Upper lobe of right lung (tissue), 1 donor: ENCODE measurements around the gene AIP. TPM values are rescaled to one million over a fixed set of nuclear protein-coding genes. Genes with fewer than 3 reads are reported as not detected.

Experiments used
- ATAC-seq: fragments of 200-7000 bp; cut with Tn5 transposase; one replicate; pipeline ENCODE4 v1.9.1; 2020; ENCODE audit warnings: mild to moderate bottlenecking, moderate library complexity
- DNase-seq: peaks from one replicate; pipeline ENCODE4 v3.0.0-alpha.2; 2020
- H3K27ac ChIP-seq: fragments of 200-600 bp; one replicate; pipeline ENCODE4 v1.8.0; 2022
- H3K27me3 ChIP-seq: fragments of 200-600 bp; one replicate; pipeline ENCODE4 v1.8.0; 2022; ENCODE audit warnings: mild to moderate bottlenecking
- H3K36me3 ChIP-seq: fragments of 200-600 bp; one replicate; pipeline ENCODE4 v1.8.0; 2022
- H3K4me1 ChIP-seq: fragments of 200-600 bp; one replicate; pipeline ENCODE4 v1.8.0; 2022
- H3K4me3 ChIP-seq: fragments of 200-600 bp; one replicate; pipeline ENCODE4 v1.8.0; 2022; ENCODE audit warnings: mild to moderate bottlenecking
- H3K9me3 ChIP-seq: fragments of 200-600 bp; one replicate; pipeline ENCODE4 v1.8.0; 2022
- intact Hi-C: fragments of 100-400 bp; cut with DNase I; formaldehyde crosslinking; loops from one replicate; pipeline ENCODE4 v1.11.0; 2022
- total RNA-seq: library from RNA; stranded (reverse); fragmentation: NEBNext Ultra II Directional; extraction: Animal tissue kit (Norgen Biotek cat#: 25700); gene quantifications from one replicate; pipeline ENCODE4 v1.2.1, GENCODE V29; 2021
- TF ChIP-seq, protein P1 (sequence below): fragments of 200-600 bp; IDR thresholded peaks from one replicate; pipeline ENCODE4 v1.8.0; 2022; ENCODE audit warnings: antibody characterized with exemption
- donor health status: DM: no; HTN: yes; CAD: no; lungs with severe emphysema.

Gene AIP
- total RNA-seq, 1 donor from 2014 or later: 87.0 TPM

DNA sequence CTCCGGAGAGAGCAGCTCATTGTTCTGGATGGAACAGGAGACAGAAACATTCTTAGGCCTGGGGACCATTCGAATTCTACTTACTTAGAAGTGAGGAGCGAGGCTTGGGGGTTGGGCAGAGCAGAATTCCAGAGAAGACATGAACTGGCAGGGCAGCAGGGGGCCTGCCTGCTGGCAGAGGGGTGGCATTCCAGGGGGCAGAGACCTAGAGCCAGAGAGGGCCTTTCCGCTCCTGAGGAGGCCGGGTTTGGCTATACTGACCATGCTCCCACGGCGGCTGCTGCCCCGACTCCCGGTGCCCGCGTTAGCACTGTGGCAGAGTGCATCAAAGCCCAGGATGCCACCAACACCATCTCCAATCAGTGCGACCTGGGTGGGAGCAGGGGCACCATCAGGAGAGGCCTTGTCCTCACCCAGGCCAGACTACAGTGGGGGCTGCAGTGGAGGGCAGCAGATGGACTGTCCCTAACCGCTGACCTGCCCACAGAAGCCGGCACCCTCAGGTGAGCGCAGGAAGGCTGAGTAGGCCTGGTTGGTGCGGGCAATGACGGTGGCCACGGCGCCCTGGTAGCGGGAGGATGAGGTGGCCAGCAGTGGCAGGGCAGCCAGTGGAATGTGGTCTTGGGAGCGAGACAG, 14.9 kb downstream of the AIP start:
- Histone ChIP-seq H3K4me3 (no peak overlapping the region), H3K4me1 (no peaks in the 10 kb centered on the region), H3K27me3 (no peaks in the 10 kb centered on the region), H3K9me3 (no peaks in the 10 kb centered on the region), H3K27ac (no peak overlapping the region), H3K36me3 (peaks cover 28% of the 10 kb centered on the region)
- DNase-seq: no peak
- intact Hi-C loops: no loop called here
- ATAC-seq: no peak
- TF ChIP-seq, protein P1, sequence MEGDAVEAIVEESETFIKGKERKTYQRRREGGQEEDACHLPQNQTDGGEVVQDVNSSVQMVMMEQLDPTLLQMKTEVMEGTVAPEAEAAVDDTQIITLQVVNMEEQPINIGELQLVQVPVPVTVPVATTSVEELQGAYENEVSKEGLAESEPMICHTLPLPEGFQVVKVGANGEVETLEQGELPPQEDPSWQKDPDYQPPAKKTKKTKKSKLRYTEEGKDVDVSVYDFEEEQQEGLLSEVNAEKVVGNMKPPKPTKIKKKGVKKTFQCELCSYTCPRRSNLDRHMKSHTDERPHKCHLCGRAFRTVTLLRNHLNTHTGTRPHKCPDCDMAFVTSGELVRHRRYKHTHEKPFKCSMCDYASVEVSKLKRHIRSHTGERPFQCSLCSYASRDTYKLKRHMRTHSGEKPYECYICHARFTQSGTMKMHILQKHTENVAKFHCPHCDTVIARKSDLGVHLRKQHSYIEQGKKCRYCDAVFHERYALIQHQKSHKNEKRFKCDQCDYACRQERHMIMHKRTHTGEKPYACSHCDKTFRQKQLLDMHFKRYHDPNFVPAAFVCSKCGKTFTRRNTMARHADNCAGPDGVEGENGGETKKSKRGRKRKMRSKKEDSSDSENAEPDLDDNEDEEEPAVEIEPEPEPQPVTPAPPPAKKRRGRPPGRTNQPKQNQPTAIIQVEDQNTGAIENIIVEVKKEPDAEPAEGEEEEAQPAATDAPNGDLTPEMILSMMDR: no peak

DNA sequence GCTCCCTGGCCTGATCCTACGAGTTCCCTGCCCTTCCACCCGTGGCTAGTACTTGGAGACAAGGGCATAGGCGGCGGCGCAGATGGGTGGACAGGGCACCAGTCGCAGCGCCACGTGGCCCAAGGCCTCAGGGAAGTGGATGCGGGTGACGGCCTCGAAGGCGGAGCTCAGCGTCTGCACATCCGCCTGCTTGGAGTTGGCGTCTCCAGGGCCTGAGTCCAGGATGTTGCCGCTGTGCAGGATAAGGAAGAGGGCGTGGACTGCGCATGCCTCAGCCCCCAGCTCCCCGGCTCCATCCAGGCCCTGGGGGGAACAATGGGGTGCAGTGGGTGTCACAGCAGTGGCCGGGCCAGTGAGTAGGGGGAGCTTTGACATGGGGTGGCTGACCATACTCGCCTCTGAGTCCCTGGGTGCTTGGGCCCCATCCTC, 15.7 kb downstream of the AIP start:
- Histone ChIP-seq H3K9me3 (no peaks in the 10 kb centered on the region), H3K4me3 (no peak overlapping the region)
- DNase-seq: no peak

DNA sequence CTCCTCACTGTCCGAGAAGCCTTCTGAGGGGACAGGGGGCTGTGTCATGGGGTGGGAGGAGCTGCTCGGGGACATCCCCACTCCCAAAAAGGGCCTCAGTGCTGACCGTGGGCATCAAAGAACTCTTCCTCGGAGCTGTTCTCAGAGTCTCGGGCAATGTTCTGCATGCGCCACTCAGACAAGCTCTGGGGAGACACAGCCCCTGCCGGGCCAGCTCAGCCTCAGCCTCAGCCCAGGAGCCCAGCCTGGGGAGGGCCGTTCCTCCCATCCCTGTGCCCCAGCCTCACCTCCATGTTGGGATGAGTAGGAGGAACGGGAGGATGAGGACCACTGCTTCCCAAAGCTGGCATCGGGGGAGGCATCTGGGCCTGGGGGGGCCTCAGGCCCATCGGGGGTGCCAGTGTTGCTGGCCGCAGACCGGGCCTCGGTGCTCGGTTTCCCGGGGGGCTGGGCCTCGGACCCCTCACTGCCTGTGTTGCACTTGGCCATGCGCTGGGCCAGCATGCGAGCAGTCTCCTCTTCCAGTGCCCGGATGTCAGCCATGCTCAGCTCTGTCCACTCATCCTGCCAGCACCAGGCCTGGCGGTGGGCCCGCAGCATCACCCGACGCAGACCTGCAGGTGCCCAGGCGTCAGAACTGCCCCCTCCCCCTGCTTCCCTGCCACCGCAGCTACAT, 17.1 kb downstream of the AIP start:
- no peak for ATAC-seq
- Histone ChIP-seq H3K4me3 (no peak overlapping the region), H3K27ac (no peak overlapping the region), H3K9me3 (no peaks in the 10 kb centered on the region), H3K36me3 (peaks cover 20% of the 10 kb centered on the region), H3K4me1 (peaks cover 8% of the 10 kb centered on the region), H3K27me3 (no peaks in the 10 kb centered on the region)
- intact Hi-C loops: loop anchor here (10.0 kb wide), 1 partner anchor 95 kb away; the partner anchor contains the start of genes PPP1CA and TBC1D10C
- no peak for DNase-seq
- TF ChIP-seq, protein P1: no peak

More for the DNA sequence above, 15.7 kb downstream of the AIP start:
- H3K27me3 ChIP-seq: no peaks in the 10 kb centered on the region
- H3K4me1 ChIP-seq: peaks cover 3% of the 10 kb centered on the region
- intact Hi-C loops: no loop called here
- H3K27ac ChIP-seq: no peak overlapping the region
- peaks cover 22% of the 10 kb centered on the region for H3K36me3 ChIP-seq
- TF ChIP-seq, protein P1: no peak
- ATAC-seq: peak; percentile 7

DNA sequence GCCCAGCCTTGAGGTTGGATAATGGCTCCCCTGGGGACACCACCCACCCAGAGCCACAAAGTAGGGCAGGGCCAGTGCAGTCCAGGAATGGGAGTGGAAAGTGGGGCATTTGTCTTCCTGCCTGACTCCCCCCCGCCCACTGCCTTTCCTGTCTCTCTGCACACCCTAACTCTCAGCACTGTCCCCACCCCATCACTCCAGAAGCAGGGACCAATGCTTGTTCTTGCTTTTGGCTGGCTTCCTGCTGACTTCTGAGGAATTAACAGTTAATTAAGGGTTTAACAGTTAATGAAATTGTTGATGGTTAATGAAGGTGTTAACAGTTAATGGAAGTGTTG, 17.6 kb downstream of the AIP start:
- H3K27ac ChIP-seq: no peak overlapping the region
- no peaks in the 10 kb centered on the region for H3K27me3 ChIP-seq
- no peak overlapping the region for H3K4me3 ChIP-seq
- no peak for DNase-seq
- TF ChIP-seq, protein P1: no peak
- peaks cover 9% of the 10 kb centered on the region for H3K4me1 ChIP-seq
- peaks cover 20% of the 10 kb centered on the region for H3K36me3 ChIP-seq
- no peaks in the 10 kb centered on the region for H3K9me3 ChIP-seq
- no peak for ATAC-seq
- intact Hi-C loops: loop anchor here (10.0 kb wide), 1 partner anchor 96 kb away; the partner anchor contains the start of genes PPP1CA and TBC1D10C

DNA sequence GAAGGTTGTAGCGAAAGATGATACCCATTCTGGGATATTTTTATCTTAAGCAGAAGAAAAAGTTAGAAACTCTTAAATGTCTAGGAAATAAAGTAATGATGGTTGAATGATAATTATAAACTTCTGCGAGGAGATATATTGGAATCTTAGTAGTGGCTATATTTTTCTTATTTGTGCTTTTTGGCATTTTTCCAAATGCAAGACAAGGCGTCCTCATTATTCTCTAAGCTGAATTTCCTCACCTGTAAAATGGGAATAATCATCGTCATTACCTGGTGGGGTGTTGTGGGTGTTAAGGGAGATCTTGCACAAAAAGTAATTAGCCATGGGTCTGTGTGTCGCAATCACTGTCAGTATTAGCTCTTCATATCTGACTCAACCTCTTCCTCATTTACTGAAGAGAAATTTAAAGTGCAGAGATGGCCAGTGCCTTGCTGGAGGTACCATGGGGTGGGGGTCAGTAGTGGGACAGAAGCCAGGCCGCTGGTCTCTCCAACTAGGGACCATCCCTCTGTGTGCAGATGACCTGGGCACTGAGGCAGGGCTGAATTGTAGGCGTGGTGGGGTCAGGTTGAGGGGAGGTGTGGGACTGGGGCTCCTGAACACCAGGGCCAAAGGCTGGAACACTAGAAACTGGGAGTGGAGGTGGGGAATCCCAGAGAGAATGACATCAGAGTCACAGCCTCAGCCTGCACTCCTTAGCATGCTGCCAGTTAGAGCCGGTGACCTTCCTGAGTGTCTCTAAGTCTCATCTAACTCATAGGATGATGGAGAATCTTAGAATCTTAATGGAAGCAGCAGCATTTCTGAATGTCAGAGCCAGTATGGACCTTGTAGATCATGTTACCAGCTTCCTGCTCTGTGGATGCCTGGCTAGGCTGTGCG, 18.2 kb downstream of the AIP start:
- DNase-seq (no peak), ATAC-seq (no peak)
- Histone ChIP-seq H3K27ac (no peak overlapping the region), H3K4me1 (peaks cover 15% of the 10 kb centered on the region), H3K27me3 (no peaks in the 10 kb centered on the region), H3K9me3 (no peaks in the 10 kb centered on the region), H3K4me3 (no peak overlapping the region), H3K36me3 (peaks cover 16% of the 10 kb centered on the region)
- TF ChIP-seq, protein P1: no peak
- intact Hi-C loops: loop anchor here (10.0 kb wide), 1 partner anchor 96 kb away; the partner anchor contains the start of genes PPP1CA and TBC1D10C
